H1 (cell line): Measurements from ENCODE around the gene IGSF23.

Experiments used
- CTCF ChIP-seq, 3 experiments: IDR thresholded peaks; 1 replicate in 2 of 3; 2 replicates in 1 of 3; pipeline versions ENCODE4 v1.5.1 to v1.6.1; 2011; ENCODE audit warnings: low read length in 3 of 3, mild to moderate bottlenecking in 3 of 3, inconsistent platforms in 2 of 3, low read depth in 1 of 3, moderate library complexity in 1 of 3; ENCODE audit not compliant: insufficient read depth in 1 of 3; ENCODE audit errors: control extremely low read depth in 1 of 3
- GABPA ChIP-seq: IDR thresholded peaks from 2 replicates; pipeline ENCODE4 v1.6.1; 2011; ENCODE audit warnings: mild to moderate bottlenecking, low read length, moderate library complexity, borderline replicate concordance; ENCODE audit not compliant: insufficient read depth
- RAD21 ChIP-seq, 2 experiments: IDR thresholded peaks in 1 of 2; conservative IDR thresholded peaks in 1 of 2; 2 replicates each; pipeline ENCODE4 v1.6.1; 2011; ENCODE audit warnings: low read depth in 2 of 2, low read length in 2 of 2, improper control_type of control experiment in 1 of 2, inconsistent platforms in 1 of 2, mild to moderate bottlenecking in 1 of 2, moderate library complexity in 1 of 2
- RFX5 ChIP-seq: IDR thresholded peaks from 2 replicates; pipeline ENCODE4 v1.6.1; 2011; ENCODE audit warnings: low read depth, low read length, improper control_type of control experiment, borderline replicate concordance
- TAF1 ChIP-seq: IDR thresholded peaks from 2 replicates; pipeline ENCODE4 v1.6.1; 2011; ENCODE audit warnings: mild to moderate bottlenecking, low read depth, low read length
- ZNF274 ChIP-seq: IDR thresholded peaks from 2 replicates; pipeline ENCODE4 v1.7.0; 2012; ENCODE audit warnings: low read length, borderline replicate concordance; ENCODE audit errors: extremely low read depth

DNA sequence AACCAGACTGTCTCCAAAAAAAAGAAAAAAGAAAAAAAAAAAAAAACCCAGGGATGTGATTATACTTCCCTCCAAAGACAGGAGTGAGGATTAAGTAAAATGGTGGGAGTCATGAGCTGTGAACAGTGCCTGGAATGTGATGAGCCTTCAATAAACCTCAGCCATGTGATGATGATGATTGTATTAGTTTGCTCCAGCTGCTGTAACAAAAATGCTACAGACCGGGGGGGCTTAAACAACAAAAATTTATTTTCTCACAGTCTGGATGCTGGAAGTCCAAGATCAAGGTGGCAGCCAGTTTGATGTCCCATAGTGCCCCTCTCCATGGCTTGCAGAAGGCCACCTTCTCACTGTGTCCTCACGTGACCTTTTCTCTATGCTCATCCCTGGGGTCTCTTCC, 21.4 kb downstream of the IGSF23 start:
- TF ChIP-seq RAD21 (IDR thresholded peaks at IDR 0.05 in 1 of 2, conservative IDR thresholded peaks at IDR 0.05 in 1 of 2; ENCODE audit: low read depth in 2 of 2, low read length in 2 of 2) = no peak
- no peak for TF ChIP-seq ZNF274
- TF ChIP-seq CTCF (IDR thresholded peaks at IDR 0.05; ENCODE audit: control extremely low read depth in 1 of 3, insufficient read depth in 1 of 3, low read depth in 1 of 3, low read length in 3 of 3) = no peak
- no peak for TF ChIP-seq GABPA
- TF ChIP-seq TAF1 = no peak
- no peak for TF ChIP-seq RFX5
